B cell (primary cell): Measurements from ENCODE around the gene ACOT11.

Experiments
- CTCF ChIP-seq: fragments of 200-600 bp; IDR thresholded peaks from one replicate; pipeline ENCODE4 v1.8.0; 2022; ENCODE audit warnings: antibody characterized with exemption, mild to moderate bottlenecking
- EZH2 ChIP-seq: IDR thresholded peaks from 2 replicates; pipeline ENCODE4 v1.6.1; 2012; ENCODE audit warnings: borderline replicate concordance, low read depth, mild to moderate bottlenecking, moderate library complexity, low read length; ENCODE audit not compliant: insufficient read depth, poor library complexity, severe bottlenecking

GRCh38 chr1:54649921-54650320 is 101.9 kb downstream of the ACOT11 start:
- no peak for TF ChIP-seq EZH2
- no peak for TF ChIP-seq CTCF
